HG03280 (cell line): ENCODE measurements around the gene UNG.
"Not testable (repeated sequence)": the region's sequence is repeated elsewhere in the genome, so short reads cannot be mapped to it uniquely, and the experiment has no call there.

Source experiments
- ATAC-seq: cut with Tn5 transposase; IDR thresholded peaks from one replicate; pipeline ENCODE4 v1.9.1; 2021; ENCODE audit warnings: mild to moderate bottlenecking, moderate library complexity; ENCODE audit not compliant: unreplicated experiment

Gene UNG

DNA sequence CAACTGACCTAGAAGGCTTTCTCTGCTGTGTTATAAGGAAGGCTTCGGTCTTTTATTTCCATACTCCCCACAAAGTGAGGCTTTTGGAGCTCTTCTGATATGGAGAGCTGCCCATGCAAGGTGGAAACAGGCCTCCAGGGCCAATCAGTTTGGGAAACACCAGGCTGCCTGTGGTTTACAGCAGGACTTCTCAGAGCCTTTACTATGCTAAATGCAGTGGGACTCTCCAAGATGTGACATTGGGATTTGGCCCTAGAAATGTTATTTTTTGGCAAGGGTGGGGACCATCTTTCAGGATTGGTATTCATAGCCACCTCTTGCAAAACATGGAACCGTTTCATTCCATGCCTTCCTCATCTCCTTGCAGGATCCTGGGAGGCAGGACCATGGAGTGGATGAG lies 22.7 kb downstream of the UNG start:
- ATAC-seq: no peak

DNA sequence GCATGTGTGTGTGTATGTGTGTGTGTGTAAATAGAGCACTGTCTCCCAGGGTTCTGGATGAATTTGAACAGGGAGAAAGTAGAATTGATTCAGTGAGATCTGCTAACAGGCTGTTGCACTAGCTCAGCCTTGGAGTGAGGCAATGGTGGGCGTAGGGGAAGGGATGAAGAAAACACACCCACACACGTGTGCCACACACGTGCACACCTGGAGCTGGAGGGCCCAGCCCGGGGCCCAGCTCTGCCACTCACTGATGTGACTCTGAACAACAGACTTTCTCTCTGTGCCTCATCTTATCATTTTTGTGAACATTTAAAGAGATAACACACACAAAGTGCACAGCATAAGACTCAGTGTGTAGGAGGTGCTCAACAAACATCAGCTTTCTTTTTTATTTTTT lies 23.2 kb downstream of the UNG start:
- no peak for ATAC-seq

DNA sequence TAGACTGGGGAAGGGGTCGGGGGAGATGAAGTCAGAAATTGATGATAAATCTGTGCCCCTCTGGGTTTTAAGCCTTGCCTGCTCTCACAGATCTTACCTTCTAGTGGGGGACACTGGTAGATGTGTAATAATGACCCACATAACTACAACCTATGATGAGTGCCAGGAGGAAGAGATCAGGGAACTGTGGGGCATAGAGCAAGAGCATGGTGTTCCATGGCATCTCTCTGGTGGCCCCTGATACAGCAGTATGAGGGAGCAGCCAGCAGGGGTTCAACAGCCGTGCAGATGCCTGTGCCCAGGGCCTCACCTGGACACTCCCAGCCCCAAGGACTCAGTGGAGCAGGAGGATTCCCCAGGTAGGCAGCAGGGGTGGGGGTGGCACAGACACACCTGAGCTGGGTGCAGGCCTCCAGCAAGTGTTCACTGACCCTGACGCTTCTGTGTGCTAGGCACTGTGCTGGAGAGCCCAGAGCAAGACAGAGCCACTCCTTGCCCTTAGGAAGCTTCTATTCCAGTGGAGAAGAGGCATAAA lies 24.0 kb downstream of the UNG start:
- no peak for ATAC-seq

DNA sequence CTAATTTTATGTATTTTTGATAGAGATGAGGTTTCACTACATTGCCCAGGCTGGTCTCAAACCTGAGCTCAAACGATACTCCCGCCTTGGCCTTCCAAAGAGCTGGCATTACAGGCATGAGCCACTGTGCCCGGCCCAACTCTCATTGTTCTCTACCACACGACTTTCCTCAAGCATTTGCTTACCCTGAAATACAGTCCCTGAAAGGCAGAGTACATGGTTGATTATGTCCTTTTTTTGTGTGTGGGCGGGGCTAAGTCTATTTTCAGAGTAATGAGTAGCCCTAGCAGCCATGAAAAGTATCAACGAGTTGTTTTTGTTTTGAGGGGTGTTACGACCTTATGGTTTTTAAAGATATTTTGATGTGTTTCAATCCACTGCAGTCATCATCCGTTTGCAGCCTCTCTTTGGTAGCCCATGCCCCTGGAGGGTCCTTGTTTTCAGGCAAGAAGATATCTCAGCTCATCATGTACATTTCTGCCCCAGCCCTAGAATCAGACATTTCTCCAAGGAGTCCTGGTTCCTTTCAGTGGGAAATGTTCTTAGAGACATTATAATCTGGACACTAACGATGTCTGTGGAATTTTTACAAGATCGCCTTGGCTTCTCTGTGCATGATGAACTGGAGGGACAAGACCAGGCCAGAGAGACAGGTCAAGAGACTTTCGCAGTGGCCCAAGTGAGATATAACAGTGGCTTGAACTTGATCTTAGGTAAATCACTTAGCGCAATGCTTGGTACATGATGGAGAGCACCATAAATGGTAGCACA lies 27.7 kb downstream of the UNG start:
- ATAC-seq: no peak

DNA sequence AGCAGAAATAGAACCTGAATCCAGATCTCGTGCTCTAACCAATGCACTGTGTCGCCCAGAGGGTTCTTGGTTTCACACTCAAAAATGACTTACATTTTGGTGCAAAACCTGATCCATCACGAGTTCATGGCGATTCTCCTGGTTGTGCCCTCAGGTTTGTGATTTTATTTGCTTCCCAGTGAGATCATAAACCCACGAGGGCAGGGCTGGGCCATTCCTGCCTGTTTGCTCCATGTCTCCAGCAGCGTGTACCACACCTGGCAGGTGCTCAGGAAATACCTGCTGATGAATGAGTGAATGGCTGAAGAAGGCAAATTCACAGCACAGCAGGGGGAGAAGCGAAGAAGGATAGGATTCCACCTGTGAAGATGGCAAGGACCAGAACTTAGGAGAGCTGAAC lies 28.4 kb downstream of the UNG start:
- no peak for ATAC-seq

DNA sequence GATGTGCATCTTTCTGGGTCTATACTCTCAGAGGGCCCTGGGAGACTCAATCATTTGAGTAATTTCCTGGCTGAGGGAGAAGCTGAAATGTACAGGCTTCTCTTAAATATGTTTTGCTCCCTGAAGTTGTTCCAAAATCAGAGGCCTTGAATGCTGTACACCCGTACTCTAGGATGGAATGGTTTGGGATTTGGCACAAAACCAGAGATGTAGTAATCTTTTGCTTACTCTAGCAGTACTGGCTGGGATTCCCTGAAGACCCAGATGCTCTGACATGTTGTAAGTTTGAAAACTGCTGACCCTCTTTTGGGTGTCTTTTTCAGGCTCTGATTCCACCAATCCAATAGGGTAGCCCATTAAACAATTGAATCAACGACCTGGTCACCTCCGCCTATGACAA lies 29.4 kb downstream of the UNG start:
- ATAC-seq: no peak

DNA sequence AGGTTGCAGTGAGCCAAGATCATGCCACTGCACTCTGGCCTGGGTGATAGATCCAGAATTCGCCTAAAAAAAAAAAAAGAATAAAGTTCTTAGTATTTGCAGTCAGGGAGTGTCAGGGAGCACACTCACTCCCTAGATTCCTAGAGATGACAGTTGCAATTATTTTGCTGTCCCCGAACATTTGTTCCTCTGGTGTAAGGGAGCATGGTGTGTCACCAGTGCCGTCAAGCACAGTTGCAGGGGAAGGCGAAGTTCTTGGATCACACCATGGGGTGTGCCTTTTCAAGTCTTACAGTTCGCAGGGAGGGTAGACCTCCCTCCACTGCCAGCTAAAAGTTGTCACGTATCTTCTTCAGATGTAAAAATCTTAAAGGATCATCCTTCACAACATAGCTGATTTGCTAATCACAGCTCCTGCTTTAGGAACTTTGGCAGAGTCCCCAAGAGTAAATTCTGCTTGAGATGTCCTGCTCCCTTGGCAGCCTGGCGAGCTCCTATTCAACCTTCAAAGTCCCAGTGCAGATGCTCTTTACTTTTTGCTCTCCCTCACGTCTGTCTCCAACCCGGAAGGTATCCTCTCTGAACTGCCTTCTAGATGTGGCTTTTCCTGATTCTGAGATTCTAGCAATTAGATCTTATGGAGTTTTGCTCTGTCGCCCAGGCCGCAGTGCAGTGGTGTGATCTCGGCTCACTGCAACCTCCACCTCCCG lies 30.3 kb downstream of the UNG start:
- ATAC-seq: no peak

DNA sequence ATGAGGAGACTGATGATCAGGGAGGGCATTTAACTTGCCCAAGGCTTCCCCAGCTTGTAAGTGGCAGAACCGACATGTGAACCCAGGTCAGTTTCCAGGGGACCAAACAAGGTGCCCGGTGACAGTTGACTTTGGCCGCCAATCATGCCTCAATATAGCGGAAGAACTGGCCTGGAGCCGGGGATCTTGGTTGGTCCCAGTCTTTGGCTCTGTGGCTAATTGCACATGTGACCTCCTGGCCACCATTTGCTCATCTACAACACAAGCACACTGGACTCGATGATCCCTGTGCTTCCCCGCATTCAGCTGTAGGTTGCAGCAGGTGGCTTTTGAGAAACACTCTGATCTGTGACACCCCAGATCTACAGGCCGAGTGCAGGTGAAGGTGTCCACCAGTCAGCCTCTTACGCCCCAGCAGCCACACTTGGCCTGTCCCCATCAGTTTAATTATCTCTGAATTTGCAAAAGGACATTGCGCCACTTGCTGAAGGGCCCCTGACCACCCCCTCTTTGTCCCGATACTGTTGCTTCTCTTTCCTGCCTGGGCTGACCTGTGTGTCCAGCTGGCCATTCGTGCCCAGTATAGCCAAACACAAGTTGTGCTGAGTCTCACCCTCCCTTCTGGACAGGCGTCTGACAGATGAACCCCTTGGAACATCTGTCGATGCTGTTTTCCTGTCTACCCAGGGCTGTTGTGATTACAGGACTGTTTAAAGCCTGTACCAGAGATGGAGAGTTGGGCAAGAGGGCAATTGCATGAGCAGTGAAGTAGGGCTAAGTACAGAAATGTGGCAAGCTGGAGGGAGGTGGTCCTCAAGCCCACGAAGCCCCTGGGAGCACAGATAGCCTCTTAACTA lies 33.1 kb downstream of the UNG start:
- ATAC-seq: no peak

DNA sequence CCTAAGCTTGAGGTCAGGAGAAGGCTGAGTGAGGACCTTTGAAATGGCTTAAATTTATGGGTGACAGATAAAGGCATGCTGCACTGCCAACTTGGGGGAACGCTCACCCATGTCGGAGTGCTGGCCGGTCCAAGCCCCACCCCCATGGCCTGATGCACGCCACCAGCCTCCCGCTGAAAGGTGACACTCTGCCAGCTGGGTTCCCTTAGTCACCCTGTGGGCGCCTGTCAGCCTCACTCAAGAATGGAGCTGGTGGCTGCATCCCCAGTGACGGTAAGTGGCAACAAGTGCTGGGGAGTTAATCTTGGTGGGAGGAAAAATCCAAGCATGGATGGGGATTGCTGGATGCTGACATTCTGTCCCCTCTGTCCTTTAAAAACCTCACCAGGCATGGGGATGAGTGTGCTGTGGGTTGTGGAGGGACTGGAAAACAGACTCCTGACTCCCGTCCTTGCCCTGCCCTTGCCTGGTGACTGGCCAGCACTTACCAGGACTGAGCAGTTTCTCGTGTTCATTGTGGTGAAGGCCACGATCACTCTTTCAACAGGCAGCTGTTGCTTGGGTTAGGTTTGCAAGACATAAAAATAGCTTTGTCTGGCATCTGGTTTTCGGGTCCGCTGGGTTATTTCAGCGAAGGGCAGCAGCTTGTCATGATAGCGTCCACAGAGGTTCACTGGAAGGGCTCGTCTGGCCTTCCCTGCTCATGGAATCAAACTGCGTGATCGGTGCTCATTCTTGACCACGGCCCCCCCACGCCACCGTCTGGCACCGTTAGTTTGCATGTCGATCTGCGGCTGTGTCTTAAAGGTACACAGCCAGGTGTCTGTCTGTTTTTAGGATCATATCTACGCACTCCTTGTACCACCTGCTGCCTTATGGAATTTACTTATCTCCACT lies 34.0 kb downstream of the UNG start:
- ATAC-seq: no peak

DNA sequence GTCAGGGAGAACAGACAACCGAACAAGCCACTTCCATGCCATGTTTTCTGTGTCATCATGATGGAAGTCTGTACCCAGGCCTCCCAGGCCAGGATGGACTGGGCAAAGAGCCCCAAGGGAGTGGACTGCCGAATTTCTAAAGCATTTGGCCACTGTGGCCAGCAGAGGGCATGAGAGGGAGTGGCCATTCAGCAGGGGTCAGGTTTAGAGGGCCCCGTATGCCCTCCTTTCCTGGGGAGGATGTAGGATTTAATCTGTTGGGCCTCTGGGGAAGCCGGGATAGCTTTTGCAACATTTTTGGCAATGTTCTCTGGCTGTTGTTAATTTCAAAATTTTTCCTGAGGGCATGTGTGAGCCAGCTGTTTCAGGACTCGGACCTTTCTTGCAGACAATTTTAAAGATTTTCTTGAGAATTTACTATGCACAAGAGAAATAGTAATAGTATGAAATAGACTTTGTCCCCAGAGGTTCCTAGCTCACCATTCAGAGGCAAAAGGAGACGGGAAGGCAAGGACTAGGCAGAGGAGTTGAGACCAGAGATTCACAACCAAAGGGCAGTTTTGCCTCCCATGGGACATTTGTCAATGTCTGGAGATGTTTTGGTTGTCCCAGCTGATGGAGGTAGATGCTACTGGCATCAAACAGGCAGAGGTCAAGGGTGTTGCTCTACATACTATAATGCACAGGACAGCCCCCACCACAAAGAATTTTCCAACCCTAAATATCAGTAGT lies 37.0 kb downstream of the UNG start:
- ATAC-seq: no peak

DNA sequence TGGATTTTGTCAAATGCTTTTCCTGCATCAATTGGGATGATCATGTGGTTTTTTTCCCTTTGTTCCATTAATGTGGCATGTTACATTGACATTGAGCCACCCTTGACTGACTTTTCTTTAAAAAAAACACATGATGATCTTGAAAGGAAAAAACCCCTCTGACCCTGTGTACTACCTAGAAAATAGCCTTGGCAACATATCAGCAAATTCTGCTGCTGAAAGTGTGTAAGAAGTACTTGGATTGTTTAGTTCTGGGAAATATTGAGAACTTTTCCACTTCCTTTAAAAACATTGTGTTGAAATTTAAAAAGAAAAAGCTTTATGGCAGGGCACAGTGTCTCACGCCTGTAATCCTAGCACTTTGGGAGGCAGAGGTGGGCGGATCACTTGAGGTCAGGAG lies 39.7 kb downstream of the UNG start:
- no peak for ATAC-seq

DNA sequence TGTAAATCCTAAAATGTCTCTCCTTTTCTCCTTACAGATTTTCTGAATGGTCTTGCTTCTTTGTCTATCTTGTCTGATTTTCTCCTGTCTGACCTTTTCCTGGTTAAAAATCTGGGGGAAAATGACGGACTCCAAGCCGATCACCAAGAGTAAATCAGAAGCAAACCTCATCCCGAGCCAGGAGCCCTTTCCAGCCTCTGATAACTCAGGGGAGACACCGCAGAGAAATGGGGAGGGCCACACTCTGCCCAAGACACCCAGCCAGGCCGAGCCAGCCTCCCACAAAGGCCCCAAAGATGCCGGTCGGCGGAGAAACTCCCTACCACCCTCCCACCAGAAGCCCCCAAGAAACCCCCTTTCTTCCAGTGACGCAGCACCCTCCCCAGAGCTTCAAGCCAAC lies 42.0 kb downstream of the UNG start:
- no peak for ATAC-seq

DNA sequence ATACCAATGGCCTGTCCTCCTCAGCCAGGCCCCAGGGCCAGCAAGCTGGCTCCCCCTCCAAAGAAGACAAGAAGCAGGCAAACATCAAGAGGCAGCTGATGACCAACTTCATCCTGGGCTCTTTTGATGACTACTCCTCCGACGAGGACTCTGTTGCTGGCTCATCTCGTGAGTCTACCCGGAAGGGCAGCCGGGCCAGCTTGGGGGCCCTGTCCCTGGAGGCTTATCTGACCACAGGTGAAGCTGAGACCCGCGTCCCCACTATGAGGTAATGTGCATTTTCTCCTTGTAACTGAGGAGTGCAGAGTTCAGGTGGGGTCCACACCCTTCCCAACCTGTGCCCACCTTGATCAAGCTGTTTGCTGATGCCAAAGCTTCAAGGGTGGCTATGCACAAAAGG lies 42.4 kb downstream of the UNG start:
- ATAC-seq: no peak

DNA sequence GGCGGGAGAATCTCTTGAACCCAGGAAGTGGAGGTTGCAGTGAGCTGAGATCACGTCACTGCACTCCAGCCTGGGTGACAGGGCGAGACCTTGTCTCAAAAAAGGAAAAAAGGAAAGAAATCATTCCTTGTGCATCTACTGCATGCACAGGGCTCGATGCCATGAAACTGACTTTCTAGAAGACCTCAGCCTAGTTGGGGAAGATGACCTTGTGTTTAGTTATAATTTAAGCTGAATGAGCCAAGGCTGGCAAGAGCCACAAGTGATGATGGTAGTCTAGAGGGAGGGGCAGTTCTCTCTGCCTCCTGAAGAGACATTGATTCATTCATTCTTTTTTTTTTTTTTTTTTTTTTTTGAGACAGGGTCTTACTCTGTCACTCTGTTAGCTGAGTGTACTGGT lies 43.2 kb downstream of the UNG start:
- ATAC-seq: no peak

DNA sequence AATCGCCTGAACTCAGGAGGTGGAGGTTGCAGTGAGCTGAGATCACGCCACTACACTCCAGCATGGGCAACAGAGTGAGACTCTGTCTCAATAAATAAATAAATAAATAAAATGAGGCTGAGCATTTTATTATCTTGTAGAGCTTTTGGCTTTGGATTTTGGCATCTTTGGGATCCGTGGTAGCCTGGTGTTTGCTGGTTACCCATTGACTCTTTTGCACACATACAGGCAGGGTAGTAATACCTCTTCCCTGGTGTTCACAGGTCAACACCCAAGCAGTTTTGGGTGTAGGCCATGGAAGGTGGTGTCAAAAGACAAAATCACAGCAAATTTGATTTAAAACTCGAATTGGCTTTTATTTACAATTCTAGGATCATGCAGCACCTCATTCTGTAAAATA lies 46.8 kb downstream of the UNG start:
- no peak for ATAC-seq

DNA sequence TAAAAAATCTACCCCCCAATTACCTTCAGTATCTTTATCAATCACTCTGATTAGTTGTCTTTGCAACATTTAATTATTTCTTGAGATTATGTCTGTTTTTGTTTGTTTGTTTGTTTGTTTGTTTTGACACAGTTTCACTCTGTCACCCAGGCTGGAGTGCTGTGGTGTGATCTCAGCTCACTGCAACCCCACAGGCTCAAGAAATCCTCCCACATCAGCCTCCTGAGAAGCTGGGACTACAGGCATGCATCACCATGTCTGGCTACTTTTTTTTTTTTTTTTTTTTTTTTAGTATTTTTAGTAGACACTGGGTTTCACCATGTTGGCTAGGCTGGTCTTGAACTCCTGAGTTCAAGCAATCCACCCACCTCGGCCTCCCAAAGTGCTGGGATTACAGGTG lies 49.7 kb downstream of the UNG start:
- not testable (repeated sequence) for ATAC-seq

DNA sequence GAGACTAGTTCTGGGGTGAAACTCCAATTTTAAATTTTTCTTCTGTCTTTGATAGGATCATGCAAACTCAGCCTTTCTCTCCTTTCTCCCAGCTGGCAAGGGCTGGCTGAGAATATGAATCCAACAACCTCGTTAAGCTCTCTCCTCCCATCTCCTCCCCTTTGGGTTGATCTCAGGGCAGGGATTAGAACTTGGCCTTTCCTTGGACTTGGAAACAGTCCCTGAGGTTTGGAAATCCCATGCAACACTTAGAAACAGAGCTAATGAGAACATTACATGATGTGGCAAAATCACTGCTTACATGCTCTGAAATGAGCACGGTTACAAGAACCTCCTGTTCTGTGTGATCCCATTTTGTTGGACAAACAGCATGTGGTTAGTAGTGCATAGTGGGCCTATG lies 50.6 kb downstream of the UNG start:
- no peak for ATAC-seq

DNA sequence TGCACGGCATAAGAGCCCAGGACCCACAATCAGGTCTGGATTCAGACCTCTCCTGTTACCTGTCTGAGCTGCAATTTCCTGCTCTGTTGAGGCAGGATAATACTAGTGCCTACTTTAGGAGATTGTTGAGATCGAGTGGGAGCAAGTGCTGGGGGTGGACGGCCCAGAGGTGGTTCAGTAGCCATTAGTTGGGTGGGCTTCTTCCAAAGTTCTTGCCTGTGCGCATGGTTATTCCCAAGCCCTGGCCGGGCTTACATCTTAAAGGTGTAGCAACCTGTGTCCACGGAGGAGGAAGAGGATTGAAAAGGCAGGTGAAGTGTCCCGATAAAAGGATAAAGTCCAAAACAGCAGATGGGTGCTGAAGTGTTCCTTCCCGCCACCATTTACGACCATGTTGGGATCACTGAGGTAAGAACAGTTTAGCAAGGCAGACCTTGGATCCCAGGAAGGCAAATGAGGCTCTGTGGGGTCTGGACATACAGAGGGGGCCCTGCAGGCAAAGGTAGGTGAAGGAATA lies 52.8 kb downstream of the UNG start:
- no peak for ATAC-seq

DNA sequence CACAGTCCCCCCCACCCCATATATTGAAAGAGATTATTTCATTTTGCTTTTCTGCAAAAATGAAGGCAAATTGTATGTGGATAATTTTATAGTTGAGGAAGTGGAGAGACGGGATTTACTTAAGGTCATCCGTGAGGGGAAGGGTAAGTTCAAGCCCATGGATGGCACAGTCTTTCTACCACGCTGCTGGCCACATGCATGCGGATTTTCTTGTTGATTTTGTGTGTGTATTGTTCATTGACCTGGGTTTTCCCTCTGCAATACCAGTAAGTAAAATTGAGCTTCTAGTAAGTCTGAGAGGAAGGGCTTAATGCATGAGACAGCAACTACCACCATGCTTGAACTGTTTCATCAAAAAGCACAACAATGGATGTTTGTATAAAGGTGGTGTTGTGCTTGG lies 54.1 kb downstream of the UNG start:
- ATAC-seq: no peak
